Mesenchymal stem cell (in vitro differentiated cells and primary cell): Measurements from ENCODE around the gene PLXDC2.

Source experiments
- DNase-seq: peaks from one replicate; pipeline ENCODE4 v3.0.0-alpha.2; 2013
- H2AFZ ChIP-seq: one replicate; pipeline ENCODE4 v1.6.1; 2013; ENCODE audit warnings: low read depth, mild to moderate bottlenecking, control low read depth, inconsistent platforms, low read length, moderate library complexity
- H2AK5ac ChIP-seq: 2 replicates; pipeline ENCODE4 v1.6.1; 2013; ENCODE audit warnings: low read length, moderate library complexity, mild to moderate bottlenecking, inconsistent platforms; ENCODE audit not compliant: severe bottlenecking
- H2BK120ac ChIP-seq: one replicate; pipeline ENCODE4 v1.6.1; 2013; ENCODE audit warnings: low read depth, mild to moderate bottlenecking, inconsistent platforms, low read length, moderate library complexity
- H2BK12ac ChIP-seq, 2 experiments: one replicate each; pipeline ENCODE4 v1.6.1; 2013; ENCODE audit warnings: inconsistent platforms in 2 of 2, low read length in 2 of 2, mild to moderate bottlenecking in 2 of 2, moderate library complexity in 2 of 2, control low read depth in 1 of 2
- H2BK15ac ChIP-seq: one replicate; pipeline ENCODE4 v1.6.1; 2013; ENCODE audit warnings: mild to moderate bottlenecking, low read depth, inconsistent platforms; ENCODE audit not compliant: poor library complexity, severe bottlenecking
- H2BK5ac ChIP-seq: 2 replicates; pipeline ENCODE4 v1.6.1; 2013; ENCODE audit warnings: low read depth, mild to moderate bottlenecking, low read length, control low read depth, inconsistent platforms; ENCODE audit not compliant: poor library complexity, severe bottlenecking
- H3K14ac ChIP-seq, 2 experiments: one replicate each; pipeline ENCODE4 v1.6.1; 2013; ENCODE audit warnings: inconsistent platforms in 2 of 2, low read length in 2 of 2, control low read depth in 1 of 2, mild to moderate bottlenecking in 1 of 2, moderate library complexity in 1 of 2
- H3K18ac ChIP-seq, 2 experiments: one replicate each; pipeline ENCODE4 v1.6.1; 2013; ENCODE audit warnings: inconsistent platforms in 2 of 2, low read length in 2 of 2, control low read depth in 1 of 2, low read depth in 1 of 2, mild to moderate bottlenecking in 1 of 2
- H3K23ac ChIP-seq, 2 experiments: one replicate each; pipeline ENCODE4 v1.6.1; 2013; ENCODE audit warnings: inconsistent platforms in 2 of 2, low read length in 2 of 2, mild to moderate bottlenecking in 2 of 2, moderate library complexity in 2 of 2, control low read depth in 1 of 2
- H3K27ac ChIP-seq: 2 replicates; pipeline ENCODE4 v1.5.1; 2013; ENCODE audit warnings: mild to moderate bottlenecking, moderate library complexity, low read length, control low read depth, inconsistent platforms; ENCODE audit not compliant: poor library complexity, severe bottlenecking
- H3K27me3 ChIP-seq, 2 experiments: 2 replicates each; pipeline versions ENCODE4 v1.6.1 to v1.7.0; 2013; ENCODE audit warnings: low read length in 2 of 2, mild to moderate bottlenecking in 2 of 2, moderate library complexity in 2 of 2, control low read depth in 1 of 2, inconsistent platforms in 1 of 2; ENCODE audit not compliant: control insufficient read depth in 1 of 2, insufficient read depth in 1 of 2
- H3K36me3 ChIP-seq, 2 experiments: 2 replicates each; pipeline versions ENCODE4 v1.6.1 to v1.7.0; 2013; ENCODE audit warnings: low read length in 2 of 2, control low read depth in 1 of 2, inconsistent platforms in 1 of 2, low read depth in 1 of 2, mild to moderate bottlenecking in 1 of 2; ENCODE audit not compliant: insufficient read depth in 2 of 2, control insufficient read depth in 1 of 2
- H3K4ac ChIP-seq, 2 experiments: one replicate each; pipeline ENCODE4 v1.6.1; 2013; ENCODE audit warnings: inconsistent platforms in 2 of 2, low read length in 2 of 2, mild to moderate bottlenecking in 2 of 2, moderate library complexity in 2 of 2, control low read depth in 1 of 2, low read depth in 1 of 2
- H3K4me1 ChIP-seq: 2 replicates; pipeline ENCODE4 v1.6.1; 2013; ENCODE audit warnings: low read depth, low read length, control low read depth; ENCODE audit not compliant: control insufficient read depth, insufficient read depth
- H3K4me2 ChIP-seq: 2 replicates; pipeline ENCODE4 v1.6.1; 2013; ENCODE audit warnings: low read length, mild to moderate bottlenecking, inconsistent platforms; ENCODE audit not compliant: poor library complexity, severe bottlenecking
- H3K4me3 ChIP-seq, 2 experiments: 2 replicates each; pipeline versions ENCODE4 v1.5.1 to v1.7.0; 2013; ENCODE audit warnings: low read length in 2 of 2, mild to moderate bottlenecking in 2 of 2, control low read depth in 1 of 2, low read depth in 1 of 2; ENCODE audit not compliant: insufficient read depth in 1 of 2
- H3K79me1 ChIP-seq: replicated peaks from 2 replicates; pipeline ENCODE4 v1.6.1; 2013; ENCODE audit warnings: mild to moderate bottlenecking, control low read depth, low read length, inconsistent platforms; ENCODE audit not compliant: poor library complexity, severe bottlenecking
- H3K9ac ChIP-seq: 2 replicates; pipeline ENCODE4 v1.7.0; 2013; ENCODE audit warnings: mild to moderate bottlenecking, low read length, moderate library complexity
- H3K9me3 ChIP-seq: 2 replicates; pipeline ENCODE4 v1.7.0; 2013; ENCODE audit warnings: mild to moderate bottlenecking, low read length; ENCODE audit not compliant: control insufficient read depth
- H4K8ac ChIP-seq: one replicate; pipeline ENCODE4 v1.6.1; 2013; ENCODE audit warnings: inconsistent platforms, mild to moderate bottlenecking, low read length, moderate library complexity
- H4K91ac ChIP-seq: one replicate; pipeline ENCODE4 v1.6.1; 2013; ENCODE audit warnings: mild to moderate bottlenecking, low read length, inconsistent platforms
- WGBS: methylation state at CpG from one replicate; pipeline ENCODE4 v1.1.7; 2013; ENCODE audit warnings: mixed read lengths; 5-methylcytosine and 5-hydroxymethylcytosine counted together

Gene PLXDC2

GRCh38 chr10:19947656-19948055 is 131.4 kb downstream of the PLXDC2 start:
- Histone ChIP-seq H4K8ac (no peak overlapping the region), H3K9ac (no peak overlapping the region), H2AFZ (no peak overlapping the region), H3K27ac (no peak overlapping the region), H3K79me1 (no peaks in the 10 kb centered on the region), H3K23ac (no peak overlapping the region), H2AK5ac (no peak overlapping the region), H2BK5ac (no peak overlapping the region), H2BK12ac (no peak overlapping the region), H2BK120ac (no peak overlapping the region), H3K36me3 (no peaks in the 10 kb centered on the region), H3K4me2 (no peak overlapping the region), H3K4me1 (peaks cover 1% of the 10 kb centered on the region), H3K4ac (no peak overlapping the region), H4K91ac (no peak overlapping the region), H3K18ac (no peak overlapping the region), H3K14ac (no peak overlapping the region), H2BK15ac (no peak overlapping the region), H3K9me3 (no peaks in the 10 kb centered on the region), H3K4me3 (no peak overlapping the region), H3K27me3 (no peaks in the 10 kb centered on the region)
- DNase-seq, result no peak
- WGBS, result 80% methylated on average over 1 of the region's 2 CpGs

- 90% methylated on average over 5 of the region's 7 CpGs for WGBS
- no peak overlapping the region for H3K27ac ChIP-seq
- H3K9ac ChIP-seq, result no peak overlapping the region
- no peaks in the 10 kb centered on the region for H3K36me3 ChIP-seq
- H2BK5ac ChIP-seq, result no peak overlapping the region
- no peak overlapping the region for H4K8ac ChIP-seq
- H3K14ac ChIP-seq, result no peak overlapping the region
- no peaks in the 10 kb centered on the region for H3K79me1 ChIP-seq
- H2AFZ ChIP-seq, result no peak overlapping the region
- H2BK12ac ChIP-seq, result no peak overlapping the region
- no peak for DNase-seq
- no peak overlapping the region for H2AK5ac ChIP-seq
- no peak overlapping the region for H3K4ac ChIP-seq
- no peaks in the 10 kb centered on the region for H3K27me3 ChIP-seq
- H4K91ac ChIP-seq, result no peak overlapping the region
- H2BK120ac ChIP-seq, result no peak overlapping the region
- no peak overlapping the region for H3K4me2 ChIP-seq
- no peak overlapping the region for H3K4me3 ChIP-seq
- H3K9me3 ChIP-seq, result no peaks in the 10 kb centered on the region
- no peak overlapping the region for H3K18ac ChIP-seq
- H2BK15ac ChIP-seq, result no peak overlapping the region
- H3K23ac ChIP-seq, result no peak overlapping the region
- H3K4me1 ChIP-seq, result peaks cover 1% of the 10 kb centered on the region
These were observed 136.2 kb downstream of the PLXDC2 start for GRCh38 chr10:19952224-19953010.

GRCh38 chr10:19954601-19955000 is 138.4 kb downstream of the PLXDC2 start:
- no peak overlapping the region for H3K14ac ChIP-seq
- H4K8ac ChIP-seq, result no peak overlapping the region
- H3K27me3 ChIP-seq, result no peaks in the 10 kb centered on the region
- DNase-seq, result no peak
- H3K9ac ChIP-seq, result no peak overlapping the region
- H4K91ac ChIP-seq, result no peak overlapping the region
- no peaks in the 10 kb centered on the region for H3K36me3 ChIP-seq
- no peak overlapping the region for H2AK5ac ChIP-seq
- H2BK12ac ChIP-seq, result no peak overlapping the region
- H3K4me1 ChIP-seq, result peaks cover 1% of the 10 kb centered on the region
- no peaks in the 10 kb centered on the region for H3K79me1 ChIP-seq
- H3K4me3 ChIP-seq, result no peak overlapping the region
- WGBS, result 100% methylated on average over 1 of the region's 2 CpGs
- no peak overlapping the region for H2BK120ac ChIP-seq
- no peak overlapping the region for H2BK5ac ChIP-seq
- H3K23ac ChIP-seq, result no peak overlapping the region
- no peak overlapping the region for H3K4ac ChIP-seq
- no peak overlapping the region for H3K27ac ChIP-seq
- no peak overlapping the region for H2BK15ac ChIP-seq
- H3K9me3 ChIP-seq, result no peaks in the 10 kb centered on the region
- H3K18ac ChIP-seq, result no peak overlapping the region
- H2AFZ ChIP-seq, result no peak overlapping the region
- no peak overlapping the region for H3K4me2 ChIP-seq

GRCh38 chr10:19956516-19957032 is 140.3 kb downstream of the PLXDC2 start:
- no peak overlapping the region for H2BK5ac ChIP-seq
- no peak overlapping the region for H3K14ac ChIP-seq
- no peak overlapping the region for H3K4ac ChIP-seq
- no peaks in the 10 kb centered on the region for H3K27me3 ChIP-seq
- H3K9ac ChIP-seq, result no peak overlapping the region
- H3K9me3 ChIP-seq, result no peaks in the 10 kb centered on the region
- H3K4me3 ChIP-seq, result no peak overlapping the region
- no peaks in the 10 kb centered on the region for H3K36me3 ChIP-seq
- 100% methylated on average over 1 of the region's 2 CpGs for WGBS
- H4K8ac ChIP-seq, result no peak overlapping the region
- H2AK5ac ChIP-seq, result no peak overlapping the region
- DNase-seq, result no peak
- H2AFZ ChIP-seq, result no peak overlapping the region
- H3K27ac ChIP-seq, result no peak overlapping the region
- peaks cover 1% of the 10 kb centered on the region for H3K4me1 ChIP-seq
- H3K4me2 ChIP-seq, result no peak overlapping the region
- H2BK12ac ChIP-seq, result no peak overlapping the region
- no peak overlapping the region for H3K23ac ChIP-seq
- H3K79me1 ChIP-seq, result no peaks in the 10 kb centered on the region
- H2BK15ac ChIP-seq, result no peak overlapping the region
- H2BK120ac ChIP-seq, result no peak overlapping the region
- H4K91ac ChIP-seq, result no peak overlapping the region
- H3K18ac ChIP-seq, result no peak overlapping the region
